Inferior parietal cortex (tissue), 1 donor: ENCODE measurements around the gene PCBP3.
A peak's percentile ranks its signal among the peaks of the same experiment; 100 is the strongest.
"Not testable (repeated sequence)": the region's sequence is repeated elsewhere in the genome, so short reads cannot be mapped to it uniquely, and the experiment has no call there.

Experiments
- DNase-seq: peaks from one replicate; pipeline ENCODE4 v3.0.0-alpha.2; 2016; ENCODE audit errors: extremely low spot score

The PCBP3 gene

DNA sequence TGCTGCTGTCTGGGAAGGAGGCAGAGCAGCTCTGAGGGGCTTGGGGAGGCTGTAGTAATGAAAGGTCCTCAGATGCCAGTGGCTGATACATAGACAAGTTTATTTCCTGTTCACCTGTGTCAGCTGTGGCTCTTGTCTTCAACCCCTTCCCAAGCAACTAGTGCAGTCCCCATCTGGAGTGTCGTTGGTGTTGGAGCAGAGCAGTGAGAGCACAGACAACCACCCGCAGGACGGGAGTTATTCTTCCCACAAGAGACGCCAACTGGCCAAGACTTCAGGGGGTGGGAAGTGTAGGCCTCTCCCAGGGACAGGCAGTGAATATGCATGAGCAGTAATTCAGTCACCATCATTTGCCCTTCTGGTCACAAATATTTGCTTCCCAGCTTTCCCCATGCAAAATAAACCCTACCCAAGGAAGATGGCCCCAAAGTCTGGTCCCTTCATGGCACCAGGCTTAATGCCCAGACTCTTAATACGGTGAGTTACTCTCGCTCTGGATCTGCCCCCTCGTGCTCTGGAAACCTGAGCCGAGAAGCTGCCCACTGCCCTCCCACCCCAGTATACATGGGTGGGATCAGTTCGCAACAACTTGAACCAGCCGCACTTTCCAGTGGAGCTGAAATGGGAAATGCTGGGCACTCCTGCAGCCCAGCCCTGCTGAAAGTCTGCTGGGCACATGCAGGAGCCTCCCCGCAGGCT, 184.5 kb downstream of the PCBP3 start:
- DNase-seq = no peak

DNA sequence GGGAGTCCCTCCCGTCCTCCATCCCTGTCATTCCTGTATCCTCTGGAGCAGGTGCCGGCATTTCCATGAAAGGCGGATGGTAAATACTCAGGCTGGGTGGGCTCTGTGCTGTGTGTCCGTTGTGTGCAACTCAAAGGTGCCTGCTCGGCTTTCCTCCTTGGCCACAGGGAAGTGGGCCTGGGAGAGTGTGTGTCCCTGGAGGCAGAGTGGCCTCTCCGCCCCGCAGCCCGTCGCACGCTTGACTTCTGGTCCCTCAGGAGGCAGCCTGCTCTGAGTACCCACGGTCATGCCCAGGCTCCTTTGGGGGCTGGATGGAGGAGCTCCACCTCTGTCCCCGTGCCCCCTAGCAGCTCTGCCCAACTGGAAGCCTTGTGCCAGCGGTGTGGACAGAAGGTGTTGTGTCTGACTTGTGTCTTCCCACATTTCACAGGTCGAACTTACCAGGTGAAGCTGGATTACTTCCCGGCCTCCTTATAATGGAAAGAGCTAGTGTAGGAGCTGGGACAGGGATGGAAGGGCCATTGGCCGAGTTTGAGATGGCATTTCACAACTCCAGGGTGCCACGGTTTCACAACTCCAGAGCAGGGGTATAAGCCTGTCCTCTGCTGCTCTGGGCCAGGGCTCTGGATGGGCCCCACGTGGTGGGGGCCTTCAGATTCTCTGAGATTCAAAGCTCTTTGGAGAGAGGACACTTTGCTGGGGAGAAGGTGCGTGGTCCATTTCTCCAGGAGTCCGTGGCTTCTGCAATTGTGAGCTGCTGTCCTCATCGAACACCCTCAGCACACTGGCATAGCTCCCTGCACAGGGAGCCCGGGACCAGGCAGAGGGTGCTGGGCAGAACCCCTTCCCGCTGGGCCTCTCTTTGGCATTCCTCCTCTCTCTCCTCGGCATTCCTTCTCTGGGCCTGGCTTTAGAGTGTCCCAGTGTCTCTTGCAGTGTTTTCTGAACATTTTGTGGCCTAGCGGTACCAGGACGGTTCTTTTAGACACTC, 185.3 kb downstream of the PCBP3 start:
- DNase-seq = no peak

DNA sequence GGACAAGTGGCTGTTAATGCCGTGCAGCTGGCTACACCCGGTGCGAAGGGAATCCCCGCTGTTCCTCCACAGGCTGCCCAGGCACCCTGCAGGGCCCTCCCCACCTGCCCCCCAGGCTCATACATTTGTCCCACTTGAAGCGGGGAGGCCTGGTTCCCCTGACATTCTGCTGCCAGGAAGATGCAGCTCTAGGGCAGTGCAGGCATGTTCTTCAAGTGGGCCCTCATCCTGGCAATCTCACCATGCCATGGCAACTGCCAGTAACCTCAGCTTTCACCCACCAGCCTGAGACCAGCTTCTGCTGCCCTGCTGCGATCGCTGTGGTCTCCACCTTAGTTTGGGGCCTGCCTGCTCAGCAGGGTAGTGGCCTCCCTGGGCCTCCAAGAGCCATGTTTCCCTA, 186.1 kb downstream of the PCBP3 start:
- DNase-seq = no peak

DNA sequence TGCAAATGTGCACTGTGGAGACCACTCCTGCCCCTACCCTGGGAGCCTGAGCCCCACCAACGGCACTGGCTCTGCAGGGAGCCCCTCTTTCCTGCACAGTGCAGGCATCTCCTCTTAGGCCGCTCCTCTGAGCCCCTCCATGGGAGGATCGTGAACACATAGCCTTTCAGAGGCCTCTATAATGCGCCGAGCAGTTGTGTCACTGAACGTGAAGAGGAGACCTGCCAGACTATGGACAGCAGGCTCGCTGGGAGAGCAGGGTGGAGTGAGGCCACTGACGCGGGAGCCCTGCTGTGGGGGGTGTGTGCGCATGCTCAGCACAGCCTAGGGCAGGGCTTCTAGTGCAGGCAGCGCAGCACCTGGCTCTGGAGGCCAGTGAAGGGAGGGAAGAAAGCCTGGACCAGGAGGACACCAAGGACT, 186.7 kb downstream of the PCBP3 start:
- DNase-seq = no peak

DNA sequence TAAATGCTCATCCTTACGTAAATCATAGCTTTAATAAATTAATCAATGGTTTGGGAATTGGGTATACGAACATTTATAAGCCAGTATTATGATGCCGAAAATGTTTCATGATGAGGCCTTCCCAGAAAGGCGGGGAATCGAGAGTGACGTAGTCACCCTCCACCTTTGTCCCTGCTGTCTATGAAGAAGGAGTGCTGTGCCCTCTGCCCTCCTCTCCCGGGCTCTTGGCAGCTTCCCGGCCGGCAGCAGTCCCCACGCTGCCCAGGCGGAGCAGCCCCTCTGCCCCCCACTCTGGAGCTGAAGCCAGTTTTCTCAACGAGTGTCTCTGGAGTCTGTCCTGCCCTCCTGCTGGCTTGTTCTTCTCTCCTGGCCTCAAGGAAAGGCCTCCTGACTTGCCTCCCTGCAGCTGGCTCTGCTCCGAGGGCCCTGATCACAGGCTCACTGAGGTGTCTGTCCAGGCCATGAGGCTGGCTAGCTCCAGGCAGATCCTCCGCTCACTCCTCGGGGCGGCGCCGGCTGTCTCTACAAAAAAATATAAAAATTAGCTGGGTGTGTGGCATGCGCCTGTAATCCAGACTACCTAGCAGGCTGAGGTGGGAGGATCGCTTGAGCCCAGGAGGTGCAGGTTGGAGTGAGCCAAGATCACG, 187.3 kb downstream of the PCBP3 start:
- DNase-seq = no peak

DNA sequence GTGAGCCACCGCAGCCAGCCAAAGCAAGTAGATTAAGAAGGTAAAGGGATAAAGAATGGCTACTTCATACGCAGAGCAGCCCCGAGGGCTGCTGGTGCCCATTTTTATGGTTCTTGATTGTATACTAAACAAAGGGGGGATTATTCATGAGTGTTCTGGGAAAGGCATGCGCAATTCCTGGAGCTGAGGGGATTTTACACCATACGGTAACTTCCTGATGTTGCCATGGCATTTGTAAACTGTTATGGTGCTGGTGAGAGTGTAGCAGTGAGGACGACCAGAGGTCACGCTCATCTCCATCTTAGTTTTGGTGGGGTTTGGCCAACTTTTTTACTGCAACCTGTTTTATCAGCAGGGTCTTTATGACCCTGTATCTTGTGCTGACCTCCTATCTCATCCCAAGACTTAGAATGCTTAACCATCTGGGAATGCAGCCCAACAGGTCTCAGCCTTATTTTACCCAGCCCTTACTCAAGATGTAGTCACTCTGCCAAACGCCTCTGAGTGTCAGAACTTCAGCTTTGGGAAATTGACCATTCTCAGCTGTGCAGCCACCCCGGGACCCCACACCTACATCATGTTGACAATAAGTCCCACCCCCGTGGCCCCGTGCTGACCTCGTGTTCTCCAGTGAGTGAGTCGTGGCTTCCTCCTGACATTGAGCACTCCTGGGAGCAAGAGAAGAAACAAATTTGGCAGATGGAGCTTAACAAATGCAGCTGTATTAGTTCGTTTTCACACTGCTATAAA, 188.6 kb downstream of the PCBP3 start:
- DNase-seq = no peak

DNA sequence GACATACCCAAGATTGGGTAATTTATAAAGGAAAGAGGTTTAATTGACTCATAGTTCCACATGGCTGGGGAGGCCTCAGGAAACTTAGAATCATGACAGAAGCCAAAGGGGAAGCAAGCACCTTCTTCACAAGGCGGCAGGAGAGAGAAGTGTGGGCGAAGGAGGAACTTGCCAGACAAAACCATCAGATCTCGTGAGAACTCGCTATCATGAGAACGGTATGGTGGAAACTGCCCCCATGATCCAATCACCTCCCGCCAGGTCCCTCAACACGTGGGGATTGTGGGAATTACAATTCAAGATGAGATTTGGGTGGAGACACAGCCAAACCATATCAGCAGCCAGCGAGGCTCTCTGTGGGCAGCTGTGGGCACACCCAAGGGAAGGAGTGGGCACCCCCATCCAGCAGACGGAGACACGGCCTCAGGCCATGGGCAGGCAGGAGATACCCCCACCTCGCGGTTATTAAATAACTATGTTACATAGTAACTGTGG, 189.3 kb downstream of the PCBP3 start:
- not testable (repeated sequence) for DNase-seq

DNA sequence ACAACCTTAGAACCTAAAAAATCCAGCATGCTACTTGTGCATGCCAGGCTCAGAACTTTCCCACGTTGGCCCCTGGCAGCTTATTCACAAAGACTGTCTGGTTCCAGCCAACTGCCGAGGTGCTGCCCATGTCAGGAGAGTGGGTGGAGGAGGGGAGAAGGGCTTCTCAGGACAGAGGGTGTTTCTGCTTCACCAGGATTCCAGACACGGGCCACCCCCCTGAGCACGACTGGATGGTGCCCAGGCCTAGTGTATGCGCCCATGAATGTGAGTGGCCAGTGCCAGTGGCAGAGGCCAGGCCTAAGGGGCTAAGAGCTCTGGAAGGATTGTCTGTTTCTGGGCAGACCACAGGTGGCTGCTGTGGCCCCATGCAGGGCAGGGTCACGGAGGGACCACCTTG, 189.9 kb downstream of the PCBP3 start:
- no peak for DNase-seq

DNA sequence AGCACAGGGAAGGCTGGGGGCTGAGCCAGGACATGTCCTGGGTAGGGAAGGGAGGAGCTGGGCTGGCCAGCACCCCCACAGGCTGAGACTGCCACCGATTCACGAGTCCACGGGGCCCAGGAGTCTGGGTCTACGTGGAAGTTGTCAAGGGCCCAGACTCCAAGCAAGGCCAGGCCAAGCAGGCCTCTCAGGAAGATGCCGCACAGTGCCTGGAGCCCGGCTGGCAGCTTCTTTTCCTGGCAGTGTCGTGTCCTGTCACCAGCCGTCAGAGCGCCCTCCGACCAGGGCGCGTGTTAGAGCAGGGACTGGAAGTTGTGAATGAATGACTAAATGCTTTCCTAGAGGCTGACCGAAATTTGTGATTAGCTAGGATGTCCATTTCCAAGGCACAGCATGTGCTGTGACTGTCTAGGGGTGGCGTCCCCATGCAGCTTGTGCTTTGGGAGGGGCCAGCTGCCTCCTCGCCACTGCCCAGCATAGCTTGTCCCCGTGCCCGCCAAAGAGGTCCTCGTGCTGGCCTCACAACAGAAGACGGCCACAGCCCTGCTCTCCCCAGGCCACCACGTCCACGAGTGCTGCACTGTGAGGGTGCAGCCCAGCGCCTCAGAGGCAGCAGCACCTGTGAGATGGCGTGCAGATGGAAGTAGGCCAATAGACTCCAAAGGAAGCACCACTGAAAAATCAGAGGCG, 190.6 kb downstream of the PCBP3 start:
- no peak for DNase-seq

DNA sequence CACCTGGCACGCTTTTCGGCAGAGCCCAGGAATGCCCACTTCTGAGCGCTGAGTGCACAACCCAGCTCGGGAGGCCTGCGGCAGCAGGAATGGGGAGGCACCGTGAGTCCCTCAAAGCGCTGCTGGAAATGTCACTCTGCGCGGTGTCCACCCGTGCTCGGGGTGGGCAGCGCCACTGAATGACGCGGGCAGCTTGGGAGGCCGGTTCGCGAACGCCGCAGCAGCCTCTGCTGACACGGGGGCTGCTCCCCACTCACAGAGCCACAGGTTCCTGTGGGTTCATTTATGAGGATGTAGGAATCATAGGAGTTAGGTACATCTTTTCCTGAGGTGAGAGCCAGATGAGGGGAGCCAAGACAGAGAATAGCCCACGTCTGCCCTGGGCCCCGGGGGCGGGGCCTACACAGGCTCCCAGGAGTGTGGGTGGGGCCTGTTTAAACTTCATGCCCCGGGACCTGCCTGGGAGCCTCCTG, 191.3 kb downstream of the PCBP3 start:
- DNase-seq = no peak

DNA sequence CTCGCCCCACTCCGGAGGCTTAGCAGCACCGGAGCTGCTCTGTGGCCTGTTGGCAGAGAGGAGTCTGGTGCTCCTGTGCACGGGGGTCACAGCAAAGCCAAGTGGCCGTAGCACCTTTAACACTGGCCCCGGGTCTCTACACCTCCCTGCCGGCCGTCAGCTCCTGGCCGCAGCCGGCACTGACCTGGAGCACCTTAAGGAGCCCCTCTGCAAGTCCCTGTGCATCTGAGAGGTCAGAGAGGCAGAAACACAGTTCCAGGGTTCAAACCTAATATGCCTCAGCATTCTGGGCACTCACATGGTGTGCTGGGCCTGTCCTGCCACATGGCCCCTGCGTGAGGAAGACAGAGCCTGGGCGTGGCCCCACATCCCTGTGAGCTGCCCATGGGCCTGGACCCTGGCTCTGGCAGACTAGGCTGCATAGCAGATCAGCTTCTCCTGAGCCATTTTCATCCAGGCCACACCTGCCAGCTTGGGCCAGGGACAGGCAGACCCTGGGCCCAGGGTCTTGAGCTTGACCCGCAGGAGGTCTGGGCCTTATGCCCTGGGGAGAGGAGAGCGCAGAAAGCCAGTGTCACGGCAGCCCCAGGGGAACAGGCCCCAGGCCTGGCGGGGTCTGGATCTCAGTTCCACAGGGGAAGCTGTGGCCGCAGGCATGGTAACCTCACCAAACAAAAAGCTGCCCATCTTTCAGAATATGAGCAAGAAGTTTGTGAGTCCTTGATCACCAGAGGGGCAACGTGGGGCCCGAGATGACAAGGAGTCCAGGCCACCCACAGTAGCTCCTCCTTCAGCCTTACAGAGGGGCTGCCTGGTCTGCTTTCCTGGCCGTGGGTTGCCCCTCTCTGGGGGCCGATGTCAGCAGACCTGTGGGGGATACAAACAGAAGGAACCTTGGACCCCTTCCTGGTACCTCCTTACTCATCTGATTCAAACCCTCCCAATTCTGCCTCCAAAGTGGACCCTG, 192.1 kb downstream of the PCBP3 start:
- DNase-seq = no peak

DNA sequence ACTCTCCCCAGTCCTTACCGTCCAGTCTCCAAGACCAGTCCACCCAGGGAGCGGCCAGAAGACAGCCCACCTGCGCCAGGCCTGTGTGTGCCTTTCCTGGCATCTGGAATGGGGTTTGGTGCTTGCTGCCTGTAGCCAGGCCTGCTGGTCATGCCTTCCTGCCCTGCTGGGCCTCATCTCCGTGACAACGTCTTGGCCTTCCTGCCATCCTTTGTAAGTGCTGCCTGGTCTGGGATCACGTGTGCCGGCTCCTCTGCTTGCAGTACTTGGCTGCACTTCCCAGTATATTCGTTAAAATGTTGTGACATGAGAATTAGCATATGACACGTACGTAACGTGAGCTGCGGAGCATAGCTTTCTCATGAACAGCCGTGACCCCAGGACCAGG, 192.7 kb downstream of the PCBP3 start:
- no peak for DNase-seq

DNA sequence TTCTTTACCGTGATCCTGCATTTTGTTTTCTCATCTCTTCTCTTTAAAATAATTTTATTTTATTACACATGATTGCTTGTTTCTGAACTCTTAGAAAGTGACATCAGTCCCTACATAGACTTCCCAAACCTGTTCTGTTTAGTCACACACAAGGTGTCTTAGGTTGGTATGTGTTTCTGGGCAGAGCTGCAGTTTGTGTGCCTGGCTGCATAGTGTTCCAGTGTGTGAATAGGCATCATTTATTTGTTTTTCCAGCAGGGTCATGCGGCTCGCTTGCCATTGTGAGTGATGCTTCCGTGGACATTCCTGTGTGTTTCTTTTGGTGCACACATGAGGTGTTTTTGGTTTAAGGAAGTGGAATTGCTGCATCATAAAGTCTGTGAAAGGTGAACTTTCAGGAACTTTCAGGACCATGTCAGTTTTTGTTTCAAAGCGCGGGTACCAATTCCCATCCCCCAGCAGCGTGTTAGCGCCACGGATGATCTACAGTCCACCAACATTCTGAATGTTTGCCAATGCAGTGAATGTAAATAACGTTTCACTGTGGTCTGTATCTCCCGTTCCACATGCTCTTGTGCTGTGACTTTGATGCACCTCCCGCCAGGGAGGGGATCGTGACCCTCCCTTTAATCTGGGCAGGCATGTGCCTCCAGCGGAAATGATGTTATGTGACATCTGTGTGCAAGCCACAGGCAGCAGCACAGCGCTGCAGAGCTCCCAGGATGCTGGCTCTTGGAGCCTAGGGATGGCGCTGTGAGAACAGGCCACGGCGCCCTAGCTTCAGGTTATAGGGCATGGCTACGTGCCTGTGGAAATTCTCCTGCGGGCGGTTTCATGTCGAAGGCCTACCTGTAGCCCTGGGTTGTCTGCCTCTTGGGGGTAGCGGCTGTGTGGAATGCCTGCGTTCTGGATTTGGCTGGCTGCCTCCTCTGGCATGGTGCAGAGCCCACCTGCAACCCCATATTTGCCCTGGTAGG, 193.5 kb downstream of the PCBP3 start:
- no peak for DNase-seq

DNA sequence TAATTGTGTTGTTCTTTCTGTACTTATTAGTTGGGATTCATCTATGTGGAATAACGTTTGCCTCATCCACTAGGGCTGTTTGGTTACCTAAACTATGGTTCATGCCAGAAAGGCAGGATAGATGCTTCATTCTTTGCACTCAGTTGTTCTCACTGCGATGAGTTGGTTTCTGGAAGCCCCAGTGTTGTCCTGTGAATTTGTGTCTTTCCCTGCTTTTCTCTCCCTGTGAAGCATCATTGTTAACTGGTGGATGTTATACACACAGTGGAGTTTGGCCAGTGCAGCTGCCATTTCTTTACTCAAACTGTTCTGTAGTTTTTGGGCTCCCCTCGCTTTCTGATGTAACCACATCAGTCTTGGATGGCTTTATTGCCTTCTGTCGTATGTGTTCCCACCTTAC, 194.4 kb downstream of the PCBP3 start:
- peak; percentile 12 for DNase-seq

DNA sequence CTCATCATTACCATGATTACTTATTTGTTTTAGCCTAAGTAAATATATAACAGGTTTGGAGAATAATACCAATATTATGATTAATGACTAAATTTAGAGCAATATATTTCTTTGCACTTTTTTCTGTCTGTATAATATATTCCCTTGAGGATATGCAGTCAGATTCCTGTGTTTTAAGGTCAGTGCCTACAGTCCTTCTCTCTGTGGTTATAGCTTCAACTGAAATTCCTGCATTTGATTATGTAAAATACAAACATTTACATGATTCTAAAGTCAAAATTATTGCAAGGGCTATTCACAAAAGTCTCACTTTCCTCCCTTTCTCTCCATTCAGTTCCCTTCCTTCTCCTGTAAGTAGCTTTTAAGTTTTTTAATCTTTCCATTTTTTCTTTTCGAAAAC, 195.1 kb downstream of the PCBP3 start:
- no peak for DNase-seq

DNA sequence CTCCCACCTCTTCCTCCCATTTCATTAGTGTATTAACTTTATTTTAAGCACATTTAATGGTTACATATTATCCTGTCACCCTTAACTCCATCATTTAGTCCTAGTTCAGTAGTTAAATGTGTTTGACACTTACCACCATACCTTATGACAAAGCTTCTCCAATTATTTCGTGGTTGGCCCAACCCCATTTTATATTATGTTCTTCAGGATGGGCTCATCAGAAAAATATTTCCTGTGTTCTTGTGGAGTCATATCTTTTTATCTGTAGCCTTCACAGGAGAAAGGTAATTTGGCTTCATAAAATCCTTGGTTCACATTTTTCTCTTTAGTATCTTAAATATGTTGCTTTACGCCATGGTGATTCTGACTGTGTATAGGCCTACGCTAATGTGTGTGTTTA, 195.7 kb downstream of the PCBP3 start:
- DNase-seq = no peak

DNA sequence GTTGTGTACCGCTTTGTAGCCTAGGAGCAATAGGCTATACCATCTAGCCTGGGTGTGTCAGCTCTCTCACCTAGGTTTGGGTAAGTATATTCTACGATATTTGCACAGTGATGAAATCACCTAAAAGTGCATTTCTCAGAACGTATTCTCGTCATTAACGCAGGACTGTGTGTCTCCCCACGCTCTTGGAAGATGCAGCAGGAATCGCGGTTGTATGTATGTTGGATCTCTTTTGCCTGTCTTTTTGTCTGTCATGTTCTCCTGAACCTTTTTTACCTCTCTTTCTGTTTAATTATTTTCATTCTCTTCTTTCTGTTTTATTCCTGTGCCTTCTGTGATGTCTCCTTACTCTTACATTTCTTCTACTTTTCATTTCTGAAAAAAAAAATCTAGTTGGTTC, 197.5 kb downstream of the PCBP3 start:
- no peak for DNase-seq

DNA sequence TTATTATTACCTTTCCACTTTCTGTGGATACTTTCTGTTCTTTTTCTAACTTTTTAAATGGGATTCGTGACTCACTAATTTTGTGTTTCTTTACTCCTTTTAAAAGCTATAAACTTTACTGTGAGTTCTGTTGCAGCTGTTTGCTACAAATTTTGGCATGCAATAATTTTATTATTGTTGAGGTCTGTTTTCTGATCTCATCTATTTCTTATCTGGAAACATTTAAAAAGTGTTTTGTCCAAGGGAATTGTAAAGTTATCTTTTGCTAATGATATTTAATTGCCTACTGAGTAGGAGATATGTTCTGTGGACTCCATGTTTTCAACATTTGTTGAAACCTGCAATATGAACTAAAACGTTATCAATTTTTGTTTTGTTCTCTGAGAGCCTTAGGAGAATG, 199.9 kb downstream of the PCBP3 start:
- no peak for DNase-seq

DNA sequence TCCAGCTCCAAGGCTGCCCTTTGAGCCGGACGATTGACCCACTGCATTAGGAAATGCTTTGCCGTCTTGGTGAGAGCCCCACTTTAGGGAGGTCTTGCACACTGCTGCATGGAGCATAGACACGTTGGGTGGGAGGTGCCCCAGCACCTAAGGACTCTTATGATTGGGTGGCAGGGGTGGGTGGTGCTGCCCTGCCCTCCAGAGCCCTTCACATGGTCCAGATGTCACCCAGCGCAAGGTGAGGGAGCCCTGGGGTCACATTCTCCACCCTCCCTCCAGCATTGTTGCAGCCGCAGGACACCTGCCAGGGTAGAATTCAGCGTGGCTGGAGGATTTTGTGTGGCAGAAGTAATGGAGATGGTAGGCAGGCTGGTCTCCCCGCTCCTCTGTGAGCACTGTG, 200.7 kb downstream of the PCBP3 start:
- DNase-seq = no peak
